Measurements from ENCODE around the gene POLR1D. TPM values are rescaled to one million over a fixed set of nuclear protein-coding genes. Genes with fewer than 3 reads are reported as not detected.

The POLR1D gene
- total and polyA plus RNA-seq, 2 experiments from 2014 or later = 177 to 197 TPM

- Histone ChIP-seq H3K27ac (ENCODE audit: low read depth) (no peak overlapping the region), H3K9me2 (ENCODE audit: insufficient read depth) (no peaks in the 10 kb centered on the region), H3K36me3 (ENCODE audit: insufficient read depth) (no peaks in the 10 kb centered on the region), H3F3A (replicated peaks; ENCODE audit: low read depth) (no peaks in the 10 kb centered on the region), H3K4me1 (ENCODE audit: insufficient read depth) (no peaks in the 10 kb centered on the region), H4K20me1 (replicated peaks; ENCODE audit: insufficient read depth) (no peaks in the 10 kb centered on the region), H2AFZ (no peak overlapping the region), H3K79me2 (replicated peaks; ENCODE audit: insufficient read depth) (0 out of 2 replicates have a peak, but pooled peaks cover 4% of the 10 kb centered on the region), H3K4me2 (no peak overlapping the region), H3K27me3 (ENCODE audit: insufficient read depth) (no peaks in the 10 kb centered on the region), H3K4me3 (no peak overlapping the region)
- H3K27ac Mint-ChIP-seq = no peak overlapping the region; the same call in 1 of the 2 replicates
- ATAC-seq (no peak), DNase-seq (ENCODE audit: low spot score) (no peak)
- H3K36me3 Mint-ChIP-seq (ENCODE audit: low read depth) = peaks cover 9% of the 10 kb centered on the region; the same call in 2 of the 3 replicates
- peaks cover 3% of the 10 kb centered on the region for H3K27me3 Mint-ChIP-seq (ENCODE audit: insufficient read depth, low read depth, poor library complexity)
- TF ChIP-seq POLR2AphosphoS5 (IDR thresholded peaks at IDR 0.05; ENCODE audit: low read depth) = no peak
- TF ChIP-seq NANOG (IDR thresholded peaks at IDR 0.05; ENCODE audit: borderline replicate concordance) = no peak
- no peak overlapping the region for H3K4me3 Mint-ChIP-seq
- H3K4me1 Mint-ChIP-seq = peaks cover 9% of the 10 kb centered on the region; the same call in 1 of the 3 replicates
- no peaks in the 10 kb centered on the region; the same call in 2 of the 3 replicates for H3K9me3 Mint-ChIP-seq
These were observed 45.3 kb downstream of the POLR1D start for GRCh38 chr13:27666951-27667350.

DNA sequence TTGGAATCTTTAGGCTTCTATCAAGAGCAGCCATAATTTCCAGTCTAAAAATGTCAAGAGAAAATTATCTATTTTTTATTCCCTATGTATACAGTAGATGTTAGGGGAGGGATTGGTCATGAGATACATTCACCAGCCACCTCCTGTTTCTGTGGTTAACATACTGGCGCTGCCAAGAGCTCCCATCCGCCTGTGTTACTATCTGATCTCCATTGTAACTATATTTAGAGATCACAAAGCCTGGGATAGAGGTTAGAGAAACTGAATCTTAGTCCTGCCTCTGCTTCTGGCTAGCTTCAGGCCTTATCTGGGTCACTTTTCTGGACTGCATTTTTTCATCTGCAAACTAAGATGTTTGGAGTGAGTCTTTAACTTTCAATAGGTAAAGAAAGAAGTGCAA is 46.3 kb downstream of the POLR1D start:
- Histone ChIP-seq H3K79me2 (replicated peaks; ENCODE audit: insufficient read depth) (0 out of 2 replicates have a peak, but pooled peaks cover 4% of the 10 kb centered on the region), H3K4me3 (no peak overlapping the region), H3K36me3 (ENCODE audit: insufficient read depth) (no peaks in the 10 kb centered on the region), H3K27ac (ENCODE audit: low read depth) (no peak overlapping the region), H3K27me3 (ENCODE audit: insufficient read depth) (no peaks in the 10 kb centered on the region), H3F3A (replicated peaks; ENCODE audit: low read depth) (no peaks in the 10 kb centered on the region), H3K9me2 (ENCODE audit: insufficient read depth) (no peaks in the 10 kb centered on the region), H2AFZ (no peak overlapping the region), H3K4me1 (ENCODE audit: insufficient read depth) (no peaks in the 10 kb centered on the region), H3K4me2 (no peak overlapping the region), H4K20me1 (replicated peaks; ENCODE audit: insufficient read depth) (no peaks in the 10 kb centered on the region)
- Mint-ChIP-seq H3K4me3 (no peak overlapping the region), H3K27me3 (ENCODE audit: insufficient read depth, low read depth, poor library complexity) (peaks cover 3% of the 10 kb centered on the region), H3K4me1 (peaks cover 9% of the 10 kb centered on the region; the same call in 1 of the 3 replicates), H3K9me3 (no peaks in the 10 kb centered on the region; the same call in 2 of the 3 replicates), H3K27ac (no peak overlapping the region), H3K36me3 (ENCODE audit: low read depth) (peaks cover 9% of the 10 kb centered on the region; the same call in 2 of the 3 replicates)
- DNase-seq (ENCODE audit: low spot score) = no peak
- ATAC-seq = no peak
- TF ChIP-seq, protein P1, sequence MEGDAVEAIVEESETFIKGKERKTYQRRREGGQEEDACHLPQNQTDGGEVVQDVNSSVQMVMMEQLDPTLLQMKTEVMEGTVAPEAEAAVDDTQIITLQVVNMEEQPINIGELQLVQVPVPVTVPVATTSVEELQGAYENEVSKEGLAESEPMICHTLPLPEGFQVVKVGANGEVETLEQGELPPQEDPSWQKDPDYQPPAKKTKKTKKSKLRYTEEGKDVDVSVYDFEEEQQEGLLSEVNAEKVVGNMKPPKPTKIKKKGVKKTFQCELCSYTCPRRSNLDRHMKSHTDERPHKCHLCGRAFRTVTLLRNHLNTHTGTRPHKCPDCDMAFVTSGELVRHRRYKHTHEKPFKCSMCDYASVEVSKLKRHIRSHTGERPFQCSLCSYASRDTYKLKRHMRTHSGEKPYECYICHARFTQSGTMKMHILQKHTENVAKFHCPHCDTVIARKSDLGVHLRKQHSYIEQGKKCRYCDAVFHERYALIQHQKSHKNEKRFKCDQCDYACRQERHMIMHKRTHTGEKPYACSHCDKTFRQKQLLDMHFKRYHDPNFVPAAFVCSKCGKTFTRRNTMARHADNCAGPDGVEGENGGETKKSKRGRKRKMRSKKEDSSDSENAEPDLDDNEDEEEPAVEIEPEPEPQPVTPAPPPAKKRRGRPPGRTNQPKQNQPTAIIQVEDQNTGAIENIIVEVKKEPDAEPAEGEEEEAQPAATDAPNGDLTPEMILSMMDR (conservative IDR thresholded peaks at IDR 0.05; ENCODE audit: low read depth in 2 of 2) = no peak
- TF ChIP-seq NANOG (IDR thresholded peaks at IDR 0.05; ENCODE audit: borderline replicate concordance) (no peak), EZH2phosphoT487 (IDR thresholded peaks at IDR 0.05; ENCODE audit: unreplicated experiment) (no peak), ZNF114 (CRISPR knock-in tag; IDR thresholded peaks at IDR 0.05) (no peak), JUNB (IDR thresholded peaks at IDR 0.05; ENCODE audit: unreplicated experiment) (no peak), POLR2AphosphoS5 (IDR thresholded peaks at IDR 0.05; ENCODE audit: low read depth) (no peak)

- no peak overlapping the region for H3K4me3 ChIP-seq
- no peak overlapping the region for H2AFZ ChIP-seq
- H3K79me2 ChIP-seq (replicated peaks; ENCODE audit: insufficient read depth) = no peaks in the 10 kb centered on the region
- no peaks in the 10 kb centered on the region for H3F3A ChIP-seq (replicated peaks; ENCODE audit: low read depth)
- no peaks in the 10 kb centered on the region for H3K27me3 ChIP-seq (ENCODE audit: insufficient read depth)
- no peaks in the 10 kb centered on the region for H3K36me3 ChIP-seq (ENCODE audit: insufficient read depth)
- 0 out of 3 replicates have a peak, but pooled peaks cover 2% of the 10 kb centered on the region for H3K4me1 Mint-ChIP-seq
- no peak overlapping the region for H3K27ac ChIP-seq (ENCODE audit: low read depth)
- ATAC-seq (no peak), DNase-seq (ENCODE audit: low spot score) (no peak)
- H3K4me3 Mint-ChIP-seq = no peak overlapping the region
- H4K20me1 ChIP-seq (replicated peaks; ENCODE audit: insufficient read depth) = no peaks in the 10 kb centered on the region
- H3K9me2 ChIP-seq (ENCODE audit: insufficient read depth) = no peaks in the 10 kb centered on the region
- H3K36me3 Mint-ChIP-seq (ENCODE audit: low read depth) = peaks cover 5% of the 10 kb centered on the region; the same call in 1 of the 3 replicates
- H3K4me2 ChIP-seq = no peak overlapping the region
- peaks cover 7% of the 10 kb centered on the region for H3K27me3 Mint-ChIP-seq (ENCODE audit: insufficient read depth, low read depth, poor library complexity)
- H3K27ac Mint-ChIP-seq = no peak overlapping the region
- H3K9me3 Mint-ChIP-seq = no peaks in the 10 kb centered on the region; the same call in 2 of the 3 replicates
- 0 out of 2 replicates have a peak, but pooled peaks cover 4% of the 10 kb centered on the region for H3K4me1 ChIP-seq (ENCODE audit: insufficient read depth)
- TF ChIP-seq, protein P1 (conservative IDR thresholded peaks at IDR 0.05; ENCODE audit: low read depth in 2 of 2) = no peak
- no peak for TF ChIP-seq STAT1 (IDR thresholded peaks at IDR 0.05; ENCODE audit: unreplicated experiment)
- TF ChIP-seq ETS1 (IDR thresholded peaks at IDR 0.05) = no peak
- no peak for TF ChIP-seq JUNB (IDR thresholded peaks at IDR 0.05; ENCODE audit: unreplicated experiment)
- no peak for TF ChIP-seq EZH2phosphoT487 (IDR thresholded peaks at IDR 0.05; ENCODE audit: unreplicated experiment)
- TF ChIP-seq ZNF114 (CRISPR knock-in tag; IDR thresholded peaks at IDR 0.05) = no peak
- no peak for TF ChIP-seq NANOG (IDR thresholded peaks at IDR 0.05; ENCODE audit: borderline replicate concordance)
- TF ChIP-seq EZH2 (IDR thresholded peaks at IDR 0.05; ENCODE audit: low read depth, unreplicated experiment) = no peak
These were observed 49.2 kb downstream of the POLR1D start for GRCh38 chr13:27670861-27671260.

All from GM23338 (cell line).